HUES48 (cell line): ENCODE measurements around the gene DNAJC8.

Source experiments
- H3K27ac ChIP-seq: one replicate; pipeline ENCODE4 v1.7.0; 2013; ENCODE audit warnings: low read depth, low read length, inconsistent platforms
- H3K27me3 ChIP-seq: 2 replicates; pipeline ENCODE4 v1.6.1; 2013; ENCODE audit warnings: mild to moderate bottlenecking, low read length; ENCODE audit not compliant: control insufficient read depth, insufficient read depth
- H3K36me3 ChIP-seq: 2 replicates; pipeline ENCODE4 v1.6.1; 2013; ENCODE audit warnings: low read length; ENCODE audit not compliant: control insufficient read depth, insufficient read depth
- H3K4me1 ChIP-seq: 2 replicates; pipeline ENCODE4 v1.6.1; 2013; ENCODE audit warnings: mild to moderate bottlenecking, low read length; ENCODE audit not compliant: control insufficient read depth, insufficient read depth
- H3K4me3 ChIP-seq: 2 replicates; pipeline ENCODE4 v1.5.1; 2013; ENCODE audit warnings: mild to moderate bottlenecking, low read depth, low read length
- H3K9ac ChIP-seq: 2 replicates; pipeline ENCODE4 v1.6.1; 2013; ENCODE audit warnings: mild to moderate bottlenecking, low read depth, low read length, moderate library complexity
- H3K9me3 ChIP-seq: 2 replicates; pipeline ENCODE4 v1.6.1; 2013; ENCODE audit warnings: low read length; ENCODE audit not compliant: control insufficient read depth, insufficient read depth

DNAJC8 gene

GRCh38 chr1:28266920-28267322 is 34.1 kb upstream of the DNAJC8 start:
- peaks cover 38% of the 10 kb centered on the region for H3K4me1 ChIP-seq
- no peak overlapping the region for H3K9ac ChIP-seq
- H3K27me3 ChIP-seq = no peaks in the 10 kb centered on the region
- peak overlapping the region; percentile 87 for H3K27ac ChIP-seq
- H3K36me3 ChIP-seq = peaks cover 26% of the 10 kb centered on the region
- no peaks in the 10 kb centered on the region for H3K9me3 ChIP-seq
- no peak overlapping the region for H3K4me3 ChIP-seq

- Histone ChIP-seq H3K4me3 (peak overlapping the region; percentile 23; the same call in 1 of the 2 replicates), H3K9me3 (no peaks in the 10 kb centered on the region), H3K36me3 (peaks cover 14% of the 10 kb centered on the region), H3K27ac (peak overlapping the region; percentile 47), H3K4me1 (peaks cover 47% of the 10 kb centered on the region), H3K27me3 (no peaks in the 10 kb centered on the region), H3K9ac (0 out of 2 replicates have a peak overlapping the region, but pooled peaks have one; percentile 5)
Observed at GRCh38 chr1:28265577-28265976, 32.7 kb upstream of the DNAJC8 start.

GRCh38 chr1:28264897-28265296 is 32.1 kb upstream of the DNAJC8 start:
- Histone ChIP-seq H3K27me3 (no peaks in the 10 kb centered on the region), H3K9ac (no peak overlapping the region)

GRCh38 chr1:28260803-28261174 is 28.0 kb upstream of the DNAJC8 start:
- H3K9ac ChIP-seq = no peak overlapping the region; the same call in 1 of the 2 replicates
- H3K27ac ChIP-seq = no peak overlapping the region
- peaks cover 38% of the 10 kb centered on the region for H3K4me1 ChIP-seq

More at GRCh38 chr1:28264897-28265296, 32.1 kb upstream of the DNAJC8 start:
- Histone ChIP-seq H3K9me3 (no peaks in the 10 kb centered on the region), H3K36me3 (peaks cover 10% of the 10 kb centered on the region), H3K4me3 (no peak overlapping the region), H3K4me1 (peaks cover 47% of the 10 kb centered on the region), H3K27ac (no peak overlapping the region)

GRCh38 chr1:28259934-28260802 is 27.3 kb upstream of the DNAJC8 start:
- peaks cover 34% of the 10 kb centered on the region for H3K4me1 ChIP-seq
- no peaks in the 10 kb centered on the region for H3K36me3 ChIP-seq
- peak overlapping the region; percentile 85 for H3K27ac ChIP-seq
- no peaks in the 10 kb centered on the region for H3K9me3 ChIP-seq
- peak overlapping the region; percentile 96 for H3K4me3 ChIP-seq
- H3K27me3 ChIP-seq = no peaks in the 10 kb centered on the region
- H3K9ac ChIP-seq = peak overlapping the region; percentile 87

More at GRCh38 chr1:28260803-28261174, 28.0 kb upstream of the DNAJC8 start:
- H3K27me3 ChIP-seq = no peaks in the 10 kb centered on the region
- H3K9me3 ChIP-seq = no peaks in the 10 kb centered on the region
- H3K4me3 ChIP-seq = peak overlapping the region; percentile 96
- H3K36me3 ChIP-seq = no peaks in the 10 kb centered on the region

- Histone ChIP-seq H3K27ac (peak within 1 kb of the TSS; percentile 85), H3K36me3 (no peaks in the 10 kb centered on the region), H3K9ac (peak within 1 kb of the TSS; percentile 87), H3K4me3 (peak within 1 kb of the TSS; percentile 96), H3K9me3 (no peaks in the 10 kb centered on the region), H3K4me1 (peaks cover 27% of the 10 kb centered on the region), H3K27me3 (no peaks in the 10 kb centered on the region)
Observed at GRCh38 chr1:28259252-28259933, 26.6 kb upstream of the DNAJC8 start, which contains the start of gene SESN2. Gene SESN2, plus strand, starts transcription at chr1:28259518. Its CDS starts 330 bp downstream, at chr1:28259848.

GRCh38 chr1:28258628-28259251 is 25.9 kb upstream of the DNAJC8 start:
- Histone ChIP-seq H3K9ac (no peak overlapping the region), H3K36me3 (no peaks in the 10 kb centered on the region), H3K9me3 (no peaks in the 10 kb centered on the region), H3K4me1 (peaks cover 27% of the 10 kb centered on the region), H3K4me3 (peak overlapping the region; percentile 42; the same call in 1 of the 2 replicates), H3K27me3 (no peaks in the 10 kb centered on the region), H3K27ac (peak overlapping the region; percentile 59)

- Histone ChIP-seq H3K36me3 (no peaks in the 10 kb centered on the region), H3K27ac (no peak overlapping the region), H3K9ac (no peak overlapping the region), H3K9me3 (no peaks in the 10 kb centered on the region), H3K27me3 (no peaks in the 10 kb centered on the region), H3K4me1 (peaks cover 19% of the 10 kb centered on the region), H3K4me3 (no peak overlapping the region)
Observed at GRCh38 chr1:28257736-28258135, 24.9 kb upstream of the DNAJC8 start.

GRCh38 chr1:28256197-28256827 is 23.5 kb upstream of the DNAJC8 start:
- no peak overlapping the region for H3K27ac ChIP-seq
- no peaks in the 10 kb centered on the region for H3K36me3 ChIP-seq
- H3K4me3 ChIP-seq = no peak overlapping the region
- no peaks in the 10 kb centered on the region for H3K27me3 ChIP-seq
- H3K9ac ChIP-seq = no peak overlapping the region
- no peaks in the 10 kb centered on the region for H3K9me3 ChIP-seq
- peaks cover 16% of the 10 kb centered on the region for H3K4me1 ChIP-seq

- peak overlapping the region; percentile 15 for H3K27ac ChIP-seq
- H3K9me3 ChIP-seq = no peaks in the 10 kb centered on the region
- H3K27me3 ChIP-seq = no peaks in the 10 kb centered on the region
- H3K36me3 ChIP-seq = no peaks in the 10 kb centered on the region
- no peak overlapping the region for H3K4me3 ChIP-seq
- peak overlapping the region; percentile 43; the same call in 1 of the 2 replicates for H3K9ac ChIP-seq
- H3K4me1 ChIP-seq = peaks cover 26% of the 10 kb centered on the region
Observed at GRCh38 chr1:28249866-28250295, 17.1 kb upstream of the DNAJC8 start.
